Peyer's patch (tissue), 4 donors: Measurements from ENCODE around the gene SAPCD1. TPM values are rescaled to one million over a fixed set of nuclear protein-coding genes. Genes with fewer than 3 reads are reported as not detected.

Experiments
- DNase-seq, 3 donors: peaks; one replicate each; pipeline ENCODE4 v3.0.0-alpha.2; 2017 to 2019
- H3K27ac ChIP-seq, 4 donors: fragments of 200-600 bp; sonication (generic); one replicate each; pipeline ENCODE4 v1.5.1; 2016 to 2019
- H3K27me3 ChIP-seq, 2 donors: fragments of 200-600 bp; sonication (generic); one replicate each; pipeline ENCODE4 v1.5.1; 2019
- H3K36me3 ChIP-seq, 3 donors: fragments of 200-600 bp; sonication (generic); one replicate each; pipeline ENCODE4 v1.5.1; 2016 to 2019
- H3K4me1 ChIP-seq, 4 donors: fragments of 200-600 bp; sonication (generic); one replicate each; pipeline ENCODE4 v1.5.1; 2016 to 2019
- H3K4me3 ChIP-seq, 4 donors: fragments of 200-600 bp; sonication (generic); 1 replicate in 3 of 4; 2 replicates in 1 of 4; pipeline ENCODE4 v1.5.1; 2016 to 2019; ENCODE audit warnings: mild to moderate bottlenecking in 1 of 4
- H3K9me3 ChIP-seq, 4 donors: fragments of 200-600 bp; sonication (generic); one replicate each; pipeline ENCODE4 v1.5.1; 2016 to 2019; ENCODE audit warnings: mild to moderate bottlenecking in 1 of 4
- CTCF ChIP-seq, 6 experiments: fragments of 450-650 bp in 4 of 6; fragments of 200-600 bp in 2 of 6; sonication (generic) in 1 of 6; IDR thresholded peaks; one replicate each; pipeline ENCODE4 v1.5.1; 2017 to 2019; ENCODE audit warnings: antibody characterized with exemption in 6 of 6, mild to moderate bottlenecking in 3 of 6, moderate library complexity in 1 of 6
- POLR2A ChIP-seq, 2 donors: fragments of 450-650 bp; IDR thresholded peaks; one replicate each; pipeline ENCODE4 v1.5.1; 2017; ENCODE audit warnings: antibody characterized with exemption in 2 of 2, mild to moderate bottlenecking in 2 of 2, moderate library complexity in 2 of 2
- total RNA-seq, 4 donors: library from RNA; depleted of rRNA; stranded (reverse); fragments of >200 nt; gene quantifications; one replicate each; pipeline ENCODE4 v1.1.0, GENCODE V29; 2016

SAPCD1 gene
- total RNA-seq, 4 donors from 2014 or later: 6.6 to 10.3 (median 9.5) TPM

GRCh38 chr6:31780507-31781243 lies 18.2 kb downstream of the SAPCD1 start:
- H3K36me3 ChIP-seq: peaks cover 0 to 76% (median 0%) of the 10 kb centered on the region in 3 donors

GRCh38 chr6:31781244-31782125 lies 19.0 kb downstream of the SAPCD1 start:
- DNase-seq: no peak

More at GRCh38 chr6:31780507-31781243, 18.2 kb downstream of the SAPCD1 start:
- Histone ChIP-seq H3K9me3 (no peaks in the 10 kb centered on the region), H3K4me3 (no peak overlapping the region), H3K27me3 (no peaks in the 10 kb centered on the region), H3K27ac (no peak overlapping the region), H3K4me1 (peaks cover 0 to 18% (median 6%) of the 10 kb centered on the region in 4 donors)
- no peak for DNase-seq
- no peak for TF ChIP-seq POLR2A (IDR thresholded peaks at IDR 0.05)
- no peak for TF ChIP-seq CTCF (IDR thresholded peaks at IDR 0.05)

GRCh38 chr6:31782126-31782855 lies 19.8 kb downstream of the SAPCD1 start:
- no peak for TF ChIP-seq CTCF (IDR thresholded peaks at IDR 0.05)
- TF ChIP-seq POLR2A (IDR thresholded peaks at IDR 0.05): no peak
- H3K4me1 ChIP-seq: peaks cover 0 to 2% (median under 1%) of the 10 kb centered on the region in 4 donors
- peaks cover 0 to 81% (median 0%) of the 10 kb centered on the region in 3 donors for H3K36me3 ChIP-seq
- no peak overlapping the region for H3K4me3 ChIP-seq
- no peaks in the 10 kb centered on the region for H3K27me3 ChIP-seq
- DNase-seq: no peak
- no peaks in the 10 kb centered on the region for H3K9me3 ChIP-seq
- H3K27ac ChIP-seq: no peak overlapping the region

More at GRCh38 chr6:31781244-31782125, 19.0 kb downstream of the SAPCD1 start:
- Histone ChIP-seq H3K4me1 (peaks cover 0 to 10% (median 6%) of the 10 kb centered on the region in 4 donors), H3K36me3 (peaks cover 0 to 81% (median 0%) of the 10 kb centered on the region in 3 donors), H3K4me3 (no peak overlapping the region), H3K27ac (no peak overlapping the region), H3K9me3 (no peaks in the 10 kb centered on the region), H3K27me3 (no peaks in the 10 kb centered on the region)
- TF ChIP-seq POLR2A (IDR thresholded peaks at IDR 0.05) (no peak), CTCF (IDR thresholded peaks at IDR 0.05) (no peak)

GRCh38 chr6:31784098-31784925 lies 21.9 kb downstream of the SAPCD1 start:
- Histone ChIP-seq H3K36me3 (peaks cover 0 to 67% (median 0%) of the 10 kb centered on the region in 3 donors), H3K27me3 (no peaks in the 10 kb centered on the region), H3K4me1 (no peaks in the 10 kb centered on the region), H3K4me3 (no peak overlapping the region), H3K9me3 (no peaks in the 10 kb centered on the region), H3K27ac (no peak overlapping the region)
- no peak for DNase-seq
- TF ChIP-seq POLR2A (IDR thresholded peaks at IDR 0.05): no peak
- no peak for TF ChIP-seq CTCF (IDR thresholded peaks at IDR 0.05)
